LNCaP clone FGC (cell line): Measurements from ENCODE around the gene ARPC2.
A peak's percentile ranks its signal among the peaks of the same experiment; 100 is the strongest.
"Not testable (repeated sequence)": the region's sequence is repeated elsewhere in the genome, so short reads cannot be mapped to it uniquely, and the experiment has no call there.

Experiments
- DNase-seq: peaks from one replicate; pipeline ENCODE4 v3.0.0-alpha.2; 2011; ENCODE audit warnings: low read depth
- H3K4me3 ChIP-seq: 2 replicates; pipeline ENCODE4 v1.5.1; 2011; ENCODE audit warnings: mild to moderate bottlenecking, low read depth, low read length, control low read depth
- CTCF ChIP-seq: IDR thresholded peaks from 2 replicates; pipeline ENCODE4 v1.5.1; 2012; ENCODE audit warnings: mild to moderate bottlenecking; ENCODE audit not compliant: control insufficient read depth, insufficient read depth; ENCODE audit errors: extremely low read depth

Gene ARPC2

DNA sequence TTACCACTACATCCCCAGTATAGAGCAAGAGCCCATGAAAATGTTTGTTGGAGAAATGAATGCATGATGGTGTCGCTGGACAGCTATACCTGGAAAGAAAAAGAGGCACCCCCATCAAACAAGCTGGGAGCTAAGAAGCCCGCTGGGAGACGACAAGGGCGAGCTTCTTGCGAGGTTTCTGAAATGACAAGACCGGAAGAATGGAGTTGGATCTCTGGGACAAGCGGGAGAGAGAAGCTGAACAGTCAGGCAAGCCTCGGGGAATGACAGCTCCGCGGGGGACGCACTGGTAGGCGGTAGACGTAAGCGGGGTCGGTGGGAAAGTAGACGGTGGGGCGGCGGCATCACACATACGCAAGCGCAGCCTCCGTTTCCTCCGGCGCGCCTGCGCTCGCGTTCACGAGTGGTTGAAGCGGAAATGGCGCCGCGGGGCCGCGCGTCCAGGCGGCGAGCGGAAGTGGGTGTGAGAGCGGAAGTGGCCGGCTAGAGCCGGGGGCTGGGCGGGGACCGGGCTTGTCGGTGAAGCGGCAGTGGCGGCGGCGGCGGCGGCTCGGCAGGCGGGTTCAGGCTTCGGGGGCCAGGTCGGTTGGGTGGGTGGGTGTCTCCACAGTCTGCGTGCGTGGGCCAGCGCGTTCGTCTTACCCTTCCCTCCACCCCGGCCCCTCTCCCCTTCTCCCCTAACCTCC, at the start of gene ARPC2:
Gene ARPC2 (plus strand): TSS at position 516 of the 686 bp plus-strand sequence. CDS start 282 bp downstream, outside the sequence.
- DNase-seq = peak; percentile 50
- TF ChIP-seq CTCF = no peak

GRCh38 chr2:218168016-218168415, 49.0 kb upstream of the ARPC2 start:
- DNase-seq = no peak
- no peak for TF ChIP-seq CTCF
- no peak overlapping the region for H3K4me3 ChIP-seq

More for the DNA sequence above, at the start of gene ARPC2:
- peak within 1 kb of the TSS; percentile 91 for H3K4me3 ChIP-seq

GRCh38 chr2:218168635-218169462, 48.1 kb upstream of the ARPC2 start:
- no peak for DNase-seq
- no peak overlapping the region for H3K4me3 ChIP-seq
- peak; percentile 36; the same call in 1 of the 2 replicates for TF ChIP-seq CTCF

DNA sequence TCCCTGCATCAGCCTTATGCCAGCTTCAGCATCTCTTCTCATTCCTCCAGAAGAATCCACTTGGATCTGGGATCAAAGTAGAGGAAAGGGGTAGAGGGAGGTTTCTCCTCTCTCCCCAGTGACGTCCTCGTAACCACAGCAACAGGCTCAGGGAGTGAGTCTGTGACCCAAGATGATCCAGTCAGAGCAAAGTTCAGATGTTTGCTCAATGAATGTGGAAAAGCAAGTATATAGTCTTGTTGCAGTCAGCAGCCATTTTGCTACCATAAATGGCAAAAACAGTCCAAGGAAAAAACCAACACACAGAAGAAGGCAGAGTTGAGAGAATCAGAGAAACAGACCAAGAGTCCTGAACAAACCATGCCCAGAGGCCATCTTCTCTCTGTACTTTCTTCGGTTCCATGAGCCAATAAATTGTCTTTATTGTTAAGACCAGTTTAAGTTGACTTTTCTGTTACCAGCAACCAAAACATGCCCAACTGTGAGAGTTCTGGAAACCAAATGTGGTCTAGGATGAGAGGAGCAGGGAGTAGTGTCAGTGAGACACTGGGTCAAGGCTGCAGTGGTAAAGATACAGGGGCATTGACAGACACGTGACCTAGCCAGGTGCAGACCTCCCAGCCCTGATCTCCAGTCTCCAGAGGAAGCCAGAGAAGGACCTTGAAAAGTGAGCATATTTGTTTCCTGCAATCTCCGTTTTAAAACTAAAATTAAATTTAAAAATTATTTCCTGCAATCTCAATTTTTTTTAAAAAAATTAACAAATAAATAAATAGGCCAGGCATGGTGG, 47.0 kb upstream of the ARPC2 start:
- TF ChIP-seq CTCF = no peak
- no peak overlapping the region for H3K4me3 ChIP-seq
- no peak for DNase-seq

DNA sequence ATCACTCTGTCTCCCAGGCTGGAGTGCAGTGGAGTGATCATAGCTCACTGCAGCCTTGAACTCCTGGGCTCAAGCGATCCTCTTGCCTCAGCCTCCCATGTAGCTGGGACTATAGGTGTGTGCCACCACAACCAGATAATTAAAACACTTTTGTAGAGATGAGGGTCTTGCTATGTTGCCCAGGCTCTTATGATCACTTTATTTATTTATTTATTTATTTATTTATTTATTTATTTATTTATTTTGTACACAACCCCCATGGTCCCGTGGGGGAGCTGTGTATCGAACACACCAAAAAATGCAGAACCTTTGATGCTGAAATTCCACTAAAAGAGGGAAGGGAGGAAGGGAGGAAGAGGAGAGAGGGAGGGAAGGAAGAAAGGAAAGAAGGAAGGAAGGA, 45.2 kb upstream of the ARPC2 start:
- DNase-seq, H3K4me3 ChIP-seq: not testable (repeated sequence)

GRCh38 chr2:218172845-218173244, 44.1 kb upstream of the ARPC2 start:
- no peak for TF ChIP-seq CTCF
- no peak for DNase-seq
- H3K4me3 ChIP-seq = no peak overlapping the region

GRCh38 chr2:218179782-218180181, 37.2 kb upstream of the ARPC2 start:
- no peak overlapping the region for H3K4me3 ChIP-seq
- TF ChIP-seq CTCF = no peak
- no peak for DNase-seq
